Activated naive CD8-positive, alpha-beta T cell treated with anti-CD3 and anti-CD28 coated beads for 36 hours (primary cell): ENCODE data around the gene AHCYL2. TPM values are rescaled to one million over a fixed set of nuclear protein-coding genes. Genes with fewer than 3 reads are reported as not detected.
"Not testable (repeated sequence)": the region's sequence is repeated elsewhere in the genome, so short reads cannot be mapped to it uniquely, and the experiment has no call there.

Experiments used
- DNase-seq: peaks from one replicate; pipeline ENCODE4 v3.0.0; 2021
- H3K27ac Mint-ChIP-seq: one replicate; pipeline ENCODE4 v1.8.0; 2022; ENCODE audit warnings: mild to moderate bottlenecking, moderate library complexity, mixed read lengths
- H3K27me3 Mint-ChIP-seq: one replicate; pipeline ENCODE4 v1.8.0; 2022; ENCODE audit warnings: mild to moderate bottlenecking, mixed read lengths
- H3K36me3 Mint-ChIP-seq: one replicate; pipeline ENCODE4 v1.8.0; 2021; ENCODE audit warnings: mild to moderate bottlenecking, mixed read lengths
- H3K4me1 Mint-ChIP-seq: one replicate; pipeline ENCODE4 v1.8.0; 2021; ENCODE audit warnings: mixed read lengths
- H3K4me3 Mint-ChIP-seq: one replicate; pipeline ENCODE4 v1.8.0; 2022; ENCODE audit warnings: mild to moderate bottlenecking, moderate library complexity, mixed read lengths
- H3K9me3 Mint-ChIP-seq: one replicate; pipeline ENCODE4 v1.8.0; 2022; ENCODE audit warnings: mixed read lengths
- total RNA-seq, 2 experiments: library from RNA; stranded (reverse); gene quantifications; one replicate each; pipeline ENCODE4 v1.2.3, GENCODE V29; 2021

Gene AHCYL2
- total RNA-seq, 2 experiments from 2014 or later = 6.5 to 6.8 TPM

DNA sequence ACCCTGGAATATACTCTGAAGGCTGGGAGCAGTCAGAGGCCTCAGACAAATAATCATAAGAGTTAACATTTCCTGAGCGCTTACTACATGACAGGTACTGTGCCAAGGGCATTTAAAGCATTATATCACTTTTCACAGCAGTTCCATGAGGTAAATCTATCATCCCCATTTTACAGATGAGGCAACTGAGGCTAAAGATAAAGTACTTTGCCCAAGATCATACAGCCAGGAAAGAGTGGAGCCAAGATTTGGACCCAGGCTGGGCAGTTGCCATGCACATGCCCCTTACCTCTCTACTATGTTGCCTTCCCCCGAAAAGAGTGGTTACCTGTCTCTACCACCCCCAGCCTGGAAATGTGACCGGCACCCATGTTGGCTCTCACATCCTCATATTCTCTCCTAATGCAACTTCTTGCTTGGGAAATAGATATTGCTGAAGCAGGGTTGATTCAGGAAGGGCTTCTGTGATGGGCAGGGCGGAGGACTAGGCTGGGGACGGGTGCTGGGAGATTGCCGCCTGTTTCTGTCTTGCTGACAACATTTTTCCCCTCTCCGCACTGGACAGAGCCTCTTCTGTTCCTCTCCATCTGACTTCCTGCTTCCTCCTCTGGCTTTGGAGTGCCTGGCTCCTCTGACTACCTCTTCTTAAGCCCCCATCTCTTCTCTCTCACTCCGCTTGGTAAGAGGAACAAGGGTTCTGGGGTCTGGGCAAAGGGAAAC, 22.6 kb upstream of the AHCYL2 start:
- no peak for DNase-seq
- H3K27ac Mint-ChIP-seq = no peak overlapping the region

DNA sequence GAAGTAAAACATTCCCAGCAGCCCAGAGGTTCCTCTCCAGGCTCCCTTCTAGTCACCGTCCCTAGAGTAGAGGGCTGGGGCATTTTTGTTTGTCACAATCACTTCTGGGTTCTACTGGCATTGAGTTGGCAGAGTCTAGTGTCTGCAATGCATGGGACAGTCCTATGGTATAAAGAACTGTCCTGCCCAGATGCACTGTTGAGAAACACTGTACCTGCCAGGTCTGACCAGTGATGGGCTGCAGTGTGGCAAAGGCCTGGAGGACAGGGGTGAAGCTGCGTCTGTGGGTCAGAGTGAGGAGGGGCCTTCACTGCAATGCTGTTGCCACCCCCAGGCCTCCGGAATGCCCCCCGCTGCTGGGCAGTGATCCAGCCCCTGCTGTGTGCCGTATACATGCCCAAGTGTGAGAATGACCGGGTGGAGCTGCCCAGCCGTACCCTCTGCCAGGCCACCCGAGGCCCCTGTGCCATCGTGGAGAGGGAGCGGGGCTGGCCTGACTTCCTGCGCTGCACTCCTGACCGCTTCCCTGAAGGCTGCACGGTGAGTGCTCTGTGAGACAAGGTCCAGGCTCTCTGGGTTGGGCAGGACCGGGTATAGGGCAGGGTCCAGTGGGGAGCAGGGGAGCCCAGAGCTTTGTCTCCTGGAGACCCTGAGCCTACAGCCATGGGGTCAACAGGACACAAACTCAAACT, 21.6 kb upstream of the AHCYL2 start:
- Mint-ChIP-seq H3K9me3 (no peaks in the 10 kb centered on the region), H3K36me3 (no peaks in the 10 kb centered on the region), H3K27me3 (peaks cover 4% of the 10 kb centered on the region), H3K27ac (no peak overlapping the region), H3K4me3 (no peak overlapping the region), H3K4me1 (no peaks in the 10 kb centered on the region)
- DNase-seq = no peak

More for the DNA sequence above, 22.6 kb upstream of the AHCYL2 start:
- H3K4me1 Mint-ChIP-seq = no peaks in the 10 kb centered on the region
- H3K4me3 Mint-ChIP-seq = no peak overlapping the region
- H3K9me3 Mint-ChIP-seq = no peaks in the 10 kb centered on the region
- no peaks in the 10 kb centered on the region for H3K36me3 Mint-ChIP-seq
- H3K27me3 Mint-ChIP-seq = peaks cover 4% of the 10 kb centered on the region

DNA sequence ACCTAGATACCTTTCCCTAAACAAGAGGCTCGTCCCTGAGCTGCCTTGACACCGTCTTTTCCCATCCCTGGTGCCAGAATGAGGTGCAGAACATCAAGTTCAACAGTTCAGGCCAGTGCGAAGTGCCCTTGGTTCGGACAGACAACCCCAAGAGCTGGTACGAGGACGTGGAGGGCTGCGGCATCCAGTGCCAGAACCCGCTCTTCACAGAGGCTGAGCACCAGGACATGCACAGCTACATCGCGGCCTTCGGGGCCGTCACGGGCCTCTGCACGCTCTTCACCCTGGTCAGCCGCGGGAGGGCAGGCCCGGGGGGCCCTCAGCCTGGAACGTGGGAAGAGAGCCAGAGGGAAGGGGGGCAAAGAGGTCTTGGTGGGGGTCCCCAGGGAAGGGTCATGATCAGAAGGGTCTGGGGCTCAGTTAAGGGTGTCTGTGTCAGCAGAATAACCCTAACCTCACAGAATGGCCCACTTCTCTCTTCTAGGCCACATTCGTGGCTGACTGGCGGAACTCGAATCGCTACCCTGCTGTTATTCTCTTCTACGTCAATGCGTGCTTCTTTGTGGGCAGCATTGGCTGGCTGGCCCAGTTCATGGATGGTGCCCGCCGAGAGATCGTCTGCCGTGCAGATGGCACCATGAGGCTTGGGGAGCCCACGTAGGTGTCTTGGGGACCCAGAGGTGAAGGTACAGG, 19.6 kb upstream of the AHCYL2 start:
- Mint-ChIP-seq H3K4me3 (no peak overlapping the region), H3K27ac (no peak overlapping the region), H3K9me3 (no peaks in the 10 kb centered on the region), H3K4me1 (no peaks in the 10 kb centered on the region), H3K36me3 (no peaks in the 10 kb centered on the region), H3K27me3 (peaks cover 2% of the 10 kb centered on the region)
- no peak for DNase-seq

DNA sequence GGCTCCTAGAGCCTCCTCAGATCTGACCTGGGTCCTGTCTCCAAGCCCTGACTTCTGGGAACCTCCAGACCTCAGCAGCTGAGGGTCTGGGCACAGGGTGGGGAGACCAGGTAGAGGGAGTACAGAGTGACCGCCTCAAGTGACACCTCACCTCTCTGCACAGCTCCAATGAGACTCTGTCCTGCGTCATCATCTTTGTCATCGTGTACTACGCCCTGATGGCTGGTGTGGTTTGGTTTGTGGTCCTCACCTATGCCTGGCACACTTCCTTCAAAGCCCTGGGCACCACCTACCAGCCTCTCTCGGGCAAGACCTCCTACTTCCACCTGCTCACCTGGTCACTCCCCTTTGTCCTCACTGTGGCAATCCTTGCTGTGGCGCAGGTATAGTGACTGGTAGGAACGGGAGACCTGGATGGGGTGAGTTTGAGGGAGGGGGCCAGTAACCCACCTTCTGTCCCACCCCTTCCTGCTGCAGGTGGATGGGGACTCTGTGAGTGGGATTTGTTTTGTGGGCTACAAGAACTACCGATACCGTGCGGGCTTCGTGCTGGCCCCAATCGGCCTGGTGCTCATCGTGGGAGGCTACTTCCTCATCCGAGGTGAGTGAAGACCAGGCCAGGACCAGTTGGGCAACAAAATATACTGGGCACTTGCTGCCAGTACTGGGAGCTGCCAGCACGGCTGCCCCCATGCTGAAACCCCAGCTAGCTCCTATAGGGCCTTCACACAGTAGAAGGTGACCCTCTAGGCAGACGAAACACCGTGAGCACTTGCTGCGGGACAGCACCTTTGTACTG, 18.6 kb upstream of the AHCYL2 start:
- Mint-ChIP-seq H3K4me1 (no peaks in the 10 kb centered on the region), H3K27me3 (peaks cover 4% of the 10 kb centered on the region), H3K9me3 (no peaks in the 10 kb centered on the region), H3K4me3 (no peak overlapping the region), H3K27ac (no peak overlapping the region), H3K36me3 (no peaks in the 10 kb centered on the region)
- DNase-seq = no peak

DNA sequence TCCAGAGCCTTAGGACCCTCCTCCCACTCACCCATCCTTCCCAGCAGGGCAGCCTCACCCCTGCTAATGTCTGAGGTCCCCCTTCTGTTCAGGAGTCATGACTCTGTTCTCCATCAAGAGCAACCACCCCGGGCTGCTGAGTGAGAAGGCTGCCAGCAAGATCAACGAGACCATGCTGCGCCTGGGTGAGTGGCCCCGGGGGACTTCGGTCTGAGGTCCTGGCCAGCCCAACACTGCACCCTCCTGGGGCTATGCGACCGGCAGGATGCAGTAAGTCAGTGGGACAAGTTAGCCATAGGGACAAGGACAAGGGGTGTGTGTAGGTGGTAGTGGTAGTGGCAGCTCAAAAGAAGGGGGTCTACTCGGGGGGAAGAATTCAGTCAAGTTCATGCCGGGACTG, 16.2 kb upstream of the AHCYL2 start:
- DNase-seq = no peak
- Mint-ChIP-seq H3K36me3 (no peaks in the 10 kb centered on the region), H3K27me3 (peaks cover 4% of the 10 kb centered on the region), H3K27ac (no peak overlapping the region), H3K4me1 (no peaks in the 10 kb centered on the region), H3K9me3 (no peaks in the 10 kb centered on the region), H3K4me3 (no peak overlapping the region)

DNA sequence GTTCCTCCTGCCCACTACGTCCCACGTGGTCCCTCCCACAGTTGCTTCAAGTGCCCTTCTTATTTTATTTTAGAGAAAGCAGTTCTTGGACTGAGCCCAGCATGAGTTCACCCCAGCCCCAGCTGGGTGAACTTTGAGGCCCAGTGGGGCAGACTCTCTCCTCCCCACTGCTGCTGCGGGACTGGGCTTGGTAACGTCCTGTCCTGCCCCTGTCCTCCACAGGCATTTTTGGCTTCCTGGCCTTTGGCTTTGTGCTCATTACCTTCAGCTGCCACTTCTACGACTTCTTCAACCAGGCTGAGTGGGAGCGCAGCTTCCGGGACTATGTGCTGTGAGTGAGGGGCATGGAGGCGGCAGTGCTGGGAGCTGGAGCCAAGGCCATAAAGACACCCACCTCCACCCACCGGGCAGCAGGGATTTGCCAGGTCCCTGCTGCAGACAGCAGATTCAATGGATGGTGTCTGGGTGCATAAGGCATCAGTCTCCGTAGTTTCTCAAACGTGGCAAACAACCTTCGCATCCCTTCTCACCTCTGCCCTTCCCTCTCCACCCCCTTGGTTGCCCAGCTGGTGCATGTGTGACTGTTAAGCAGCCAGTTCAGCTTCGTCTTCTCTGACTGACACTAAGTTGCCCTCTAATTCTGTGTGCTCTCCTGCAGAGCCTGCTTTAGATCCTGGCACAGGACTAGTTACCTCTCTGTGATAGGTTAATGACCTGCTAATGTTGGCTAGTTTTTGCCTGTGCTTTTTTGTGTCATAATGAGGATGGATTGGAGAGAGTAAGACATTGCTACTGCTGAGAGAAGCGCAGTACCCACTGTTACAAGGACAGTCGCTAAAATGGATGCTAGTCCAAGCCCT, 15.5 kb upstream of the AHCYL2 start:
- Mint-ChIP-seq H3K4me1 (no peaks in the 10 kb centered on the region), H3K9me3 (no peaks in the 10 kb centered on the region), H3K4me3 (no peak overlapping the region), H3K27me3 (peaks cover 4% of the 10 kb centered on the region), H3K27ac (no peak overlapping the region), H3K36me3 (no peaks in the 10 kb centered on the region)
- no peak for DNase-seq

DNA sequence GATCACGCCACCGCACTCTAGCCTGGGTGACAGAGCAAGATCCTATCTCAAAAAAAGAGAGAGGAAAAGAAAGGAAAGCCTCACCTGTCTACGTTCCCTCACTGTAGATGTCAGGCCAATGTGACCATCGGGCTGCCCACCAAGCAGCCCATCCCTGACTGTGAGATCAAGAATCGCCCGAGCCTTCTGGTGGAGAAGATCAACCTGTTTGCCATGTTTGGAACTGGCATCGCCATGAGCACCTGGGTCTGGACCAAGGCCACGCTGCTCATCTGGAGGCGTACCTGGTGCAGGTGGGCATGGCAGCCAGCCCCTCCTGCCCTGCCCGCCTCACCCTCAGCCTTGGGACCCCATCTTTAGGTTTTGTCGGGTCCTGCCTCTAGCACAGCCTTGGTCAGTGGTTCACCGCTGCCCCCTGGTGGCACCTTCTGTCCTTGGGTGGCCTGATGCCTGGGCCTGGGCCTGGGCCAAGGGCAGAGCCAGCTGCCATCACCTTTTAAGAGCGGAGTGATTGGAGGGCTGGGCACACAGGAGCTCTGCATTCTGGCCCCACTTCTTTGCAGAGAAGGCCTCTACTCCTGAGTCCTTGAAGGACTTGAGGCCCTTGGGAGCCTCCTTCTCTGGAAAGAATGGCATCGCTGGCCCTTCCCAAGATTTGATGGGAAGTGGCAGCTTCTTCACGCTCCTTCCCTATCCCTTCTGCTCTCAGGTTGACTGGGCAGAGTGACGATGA, 14.4 kb upstream of the AHCYL2 start:
- Mint-ChIP-seq H3K4me1 (no peaks in the 10 kb centered on the region), H3K9me3 (no peaks in the 10 kb centered on the region), H3K27ac (no peak overlapping the region), H3K4me3 (no peak overlapping the region), H3K36me3 (no peaks in the 10 kb centered on the region), H3K27me3 (peaks cover 4% of the 10 kb centered on the region)
- peak; percentile 73 for DNase-seq

DNA sequence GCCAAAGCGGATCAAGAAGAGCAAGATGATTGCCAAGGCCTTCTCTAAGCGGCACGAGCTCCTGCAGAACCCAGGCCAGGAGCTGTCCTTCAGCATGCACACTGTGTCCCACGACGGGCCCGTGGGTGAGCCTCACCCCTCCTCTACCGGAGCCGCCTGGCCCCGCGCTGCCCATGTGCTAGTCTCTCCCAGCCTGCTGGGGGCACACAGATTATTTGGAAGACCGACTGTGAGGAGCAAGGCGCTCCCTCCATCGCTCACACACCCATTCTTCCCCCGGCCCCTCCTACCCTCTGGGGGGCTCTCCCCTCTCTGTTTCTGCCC, 13.9 kb upstream of the AHCYL2 start:
- Mint-ChIP-seq H3K27me3 (peaks cover 4% of the 10 kb centered on the region), H3K36me3 (no peaks in the 10 kb centered on the region), H3K9me3 (peaks cover 2% of the 10 kb centered on the region), H3K27ac (no peak overlapping the region), H3K4me3 (no peak overlapping the region), H3K4me1 (no peaks in the 10 kb centered on the region)
- DNase-seq = no peak

DNA sequence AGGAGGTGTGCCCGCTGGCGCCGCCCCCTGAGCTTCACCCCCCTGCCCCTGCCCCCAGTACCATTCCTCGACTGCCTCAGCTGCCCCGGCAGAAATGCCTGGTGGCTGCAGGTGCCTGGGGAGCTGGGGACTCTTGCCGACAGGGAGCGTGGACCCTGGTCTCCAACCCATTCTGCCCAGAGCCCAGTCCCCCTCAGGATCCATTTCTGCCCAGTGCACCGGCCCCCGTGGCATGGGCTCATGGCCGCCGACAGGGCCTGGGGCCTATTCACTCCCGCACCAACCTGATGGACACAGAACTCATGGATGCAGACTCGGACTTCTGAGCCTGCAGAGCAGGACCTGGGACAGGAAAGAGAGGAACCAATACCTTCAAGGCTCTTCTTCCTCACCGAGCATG, 12.7 kb upstream of the AHCYL2 start:
- Mint-ChIP-seq H3K36me3 (no peaks in the 10 kb centered on the region), H3K9me3 (peaks cover 2% of the 10 kb centered on the region), H3K4me1 (no peaks in the 10 kb centered on the region), H3K27ac (no peak overlapping the region), H3K4me3 (no peak overlapping the region), H3K27me3 (peaks cover 4% of the 10 kb centered on the region)
- no peak for DNase-seq

DNA sequence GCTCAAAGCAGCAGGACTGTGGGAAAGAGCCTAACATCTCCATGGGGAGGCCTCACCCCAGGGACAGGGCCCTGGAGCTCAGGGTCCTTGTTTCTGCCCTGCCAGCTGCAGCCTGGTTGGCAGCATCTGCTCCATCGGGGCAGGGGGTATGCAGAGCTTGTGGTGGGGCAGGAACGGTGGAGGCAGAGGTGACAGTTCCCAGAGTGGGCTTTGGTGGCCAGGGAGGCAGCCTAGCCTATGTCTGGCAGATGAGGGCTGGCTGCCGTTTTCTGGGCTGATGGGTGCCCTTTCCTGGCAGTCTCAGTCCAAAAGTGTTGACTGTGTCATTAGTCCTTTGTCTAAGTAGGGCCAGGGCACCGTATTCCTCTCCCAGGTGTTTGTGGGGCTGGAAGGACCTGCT, 12.2 kb upstream of the AHCYL2 start:
- Mint-ChIP-seq H3K27ac (no peak overlapping the region), H3K36me3 (no peaks in the 10 kb centered on the region), H3K4me1 (no peaks in the 10 kb centered on the region), H3K27me3 (peaks cover 4% of the 10 kb centered on the region), H3K9me3 (peaks cover 2% of the 10 kb centered on the region), H3K4me3 (no peak overlapping the region)
- DNase-seq = no peak

DNA sequence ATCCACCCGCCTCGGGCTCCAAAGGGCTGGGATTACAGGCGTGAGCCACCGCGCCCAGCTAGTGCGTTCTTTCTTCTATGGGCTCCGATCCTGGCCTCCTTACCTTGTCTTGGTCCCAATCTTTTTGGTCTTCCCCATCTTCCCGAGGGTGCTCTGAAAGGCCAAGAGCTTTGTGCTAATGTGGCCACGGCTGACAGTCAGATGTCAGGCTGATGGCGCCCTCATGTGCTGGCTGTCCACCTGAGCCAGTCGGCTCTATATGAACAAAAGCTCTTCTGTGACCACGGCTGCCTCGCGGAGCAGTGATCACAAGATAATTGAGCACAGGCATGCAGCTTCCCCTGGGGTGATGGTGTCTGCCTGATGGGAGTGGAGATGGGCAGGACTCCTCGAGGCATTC, 11.0 kb upstream of the AHCYL2 start:
- no peak for DNase-seq
- peaks cover 1% of the 10 kb centered on the region for H3K4me1 Mint-ChIP-seq
- no peaks in the 10 kb centered on the region for H3K36me3 Mint-ChIP-seq
- peaks cover 2% of the 10 kb centered on the region for H3K9me3 Mint-ChIP-seq
- no peak overlapping the region for H3K4me3 Mint-ChIP-seq
- peaks cover 4% of the 10 kb centered on the region for H3K27me3 Mint-ChIP-seq
- no peak overlapping the region for H3K27ac Mint-ChIP-seq

DNA sequence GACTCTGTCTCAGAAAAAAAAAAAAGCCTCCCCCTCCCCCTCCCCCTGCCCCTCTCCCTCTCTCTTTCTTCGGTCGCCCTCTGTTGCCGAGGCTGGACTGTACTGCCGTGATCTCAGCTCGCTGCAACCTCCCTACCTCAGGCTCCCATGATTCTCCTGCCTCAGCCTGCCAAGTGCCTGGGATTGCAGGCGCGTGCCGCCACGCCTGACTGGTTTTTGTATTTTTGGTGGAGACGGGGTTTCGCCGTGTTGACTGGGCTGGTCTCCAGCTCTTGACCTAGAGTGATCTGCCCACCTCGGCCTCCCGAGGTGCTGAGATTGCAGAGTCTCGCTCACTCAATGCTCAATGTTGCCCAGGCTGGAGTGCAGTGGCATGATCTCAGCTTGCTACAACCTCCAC, 9.1 kb upstream of the AHCYL2 start:
- not testable (repeated sequence) for DNase-seq, H3K36me3 Mint-ChIP-seq, H3K27me3 Mint-ChIP-seq, H3K4me3 Mint-ChIP-seq, H3K9me3 Mint-ChIP-seq, H3K27ac Mint-ChIP-seq, H3K4me1 Mint-ChIP-seq

DNA sequence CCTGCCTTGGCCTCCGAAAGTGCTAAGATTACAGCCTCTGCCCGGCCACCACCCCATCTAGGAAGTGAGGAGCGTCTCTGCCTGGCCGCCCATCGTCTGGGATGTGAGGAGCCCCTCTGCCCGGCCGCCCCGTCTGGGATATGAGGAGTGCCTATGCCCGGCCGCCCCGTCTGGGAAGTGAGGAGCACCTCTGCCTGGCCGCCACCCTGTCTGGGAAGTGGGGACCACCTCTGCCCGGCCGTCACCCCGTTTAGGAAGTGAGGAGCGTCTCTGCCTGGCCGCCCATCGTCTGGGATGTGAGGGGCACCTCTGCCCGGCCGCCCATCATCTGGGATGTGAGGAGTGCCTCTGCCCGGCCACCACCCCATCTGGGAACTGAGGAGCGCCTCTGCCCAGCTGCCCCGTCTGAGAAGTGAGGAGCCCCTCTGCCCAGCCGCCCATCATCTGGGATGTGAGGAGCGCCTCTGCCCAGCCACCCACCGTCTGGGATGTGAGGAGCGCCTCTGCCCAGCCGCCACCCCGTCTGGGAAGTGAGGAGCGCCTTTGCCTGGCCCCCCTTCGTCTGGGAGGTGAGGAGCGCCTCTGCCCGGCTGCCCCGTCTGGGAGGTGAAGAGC, 8.6 kb upstream of the AHCYL2 start:
- not testable (repeated sequence) for H3K36me3 Mint-ChIP-seq, DNase-seq, H3K4me3 Mint-ChIP-seq, H3K27ac Mint-ChIP-seq, H3K27me3 Mint-ChIP-seq, H3K4me1 Mint-ChIP-seq, H3K9me3 Mint-ChIP-seq
